Panc1 (cell line): ENCODE results near the gene EPN1. TPM values are rescaled to one million over a fixed set of nuclear protein-coding genes. Genes with fewer than 3 reads are reported as not detected.

Experiments used
- ATAC-seq: fragments of 200-7000 bp; cut with Tn5 transposase; 2 replicates; pipeline ENCODE4 v1.9.1; 2020; ENCODE audit warnings: mild to moderate bottlenecking, moderate library complexity
- BruUV-seq: library from RNA; stranded (reverse); fragments of 400-500 nt; replicated peaks from 2 replicates; lab custom pipeline; 2021; lab: Mats Ljungman, UMichigan
- CTCF ChIA-PET: fragments of 300-600 bp; sonication (Branson Sonifier 250); formaldehyde crosslinking; loops from one replicate; lab custom pipeline; 2022; ENCODE audit warnings: antibody characterized with exemption; lab: Charles Lee
- POLR2A ChIA-PET: fragments of 300-600 bp; sonication (Branson Sonifier 250); formaldehyde crosslinking; loops from one replicate; lab custom pipeline; 2022; ENCODE audit warnings: antibody characterized with exemption; lab: Charles Lee
- DNase-seq: peaks from one replicate; pipeline ENCODE4 v3.0.0-alpha.2; 2010; ENCODE audit warnings: low read depth, low spot score
- H3K27ac ChIP-seq: 2 replicates; pipeline ENCODE4 v1.5.1; 2011; ENCODE audit warnings: mild to moderate bottlenecking, low read length, inconsistent platforms
- H3K27me3 ChIP-seq: fragments of 200-500 bp; sonication (Bioruptor generic); 2 replicates; pipeline ENCODE4 v1.6.0; 2014; ENCODE audit warnings: low read length, inconsistent platforms; ENCODE audit not compliant: control insufficient read depth, insufficient read depth
- H3K36me3 ChIP-seq: fragments of 200-500 bp; sonication (Bioruptor generic); 2 replicates; pipeline ENCODE4 v1.5.1; 2014; ENCODE audit warnings: inconsistent platforms, mild to moderate bottlenecking, low read length, moderate library complexity; ENCODE audit not compliant: control insufficient read depth, insufficient read depth
- H3K4me1 ChIP-seq: 2 replicates; pipeline ENCODE4 v1.5.1; 2011; ENCODE audit warnings: inconsistent platforms, mild to moderate bottlenecking, low read length, moderate library complexity; ENCODE audit not compliant: control insufficient read depth, insufficient read depth
- H3K4me3 ChIP-seq, 2 experiments: 2 replicates each; pipeline ENCODE4 v1.5.1; 2011 to 2012; ENCODE audit warnings: low read depth in 2 of 2, low read length in 2 of 2, mild to moderate bottlenecking in 2 of 2, inconsistent platforms in 1 of 2, moderate library complexity in 1 of 2
- H3K9me3 ChIP-seq: fragments of 200-500 bp; sonication (Bioruptor generic); 2 replicates; pipeline ENCODE4 v1.5.1; 2014; ENCODE audit warnings: low read depth, mild to moderate bottlenecking, inconsistent platforms, low read length, moderate library complexity; ENCODE audit not compliant: control insufficient read depth, insufficient read depth
- POLR2AphosphoS5 ChIP-seq: IDR thresholded peaks from 2 replicates; pipeline ENCODE4 v1.6.1; 2012; ENCODE audit warnings: mild to moderate bottlenecking, low read depth, low read length, moderate library complexity
- SIN3A ChIP-seq: IDR thresholded peaks from 2 replicates; pipeline ENCODE4 v1.6.1; 2012; ENCODE audit warnings: low read depth, mild to moderate bottlenecking, low read length, moderate library complexity, borderline replicate concordance; ENCODE audit not compliant: insufficient read depth
- TCF7L2 ChIP-seq: IDR thresholded peaks from 2 replicates; pipeline ENCODE4 v1.6.1; 2011; ENCODE audit warnings: mild to moderate bottlenecking, low read depth, low read length, inconsistent platforms
- in situ Hi-C: cut with HindIII; loops from 2 replicates; pipeline ENCODE4 v1.10.0; 2016; ENCODE audit warnings: low sequenced_read_pairs, low pct_unique_long_range_greater_than_20kb
- intact Hi-C: fragments of 100-400 bp; cut with micrococcal nuclease; formaldehyde crosslinking; loops from one replicate; pipeline ENCODE4 v1.10.0; 2022; ENCODE audit not compliant: unreplicated experiment
- total RNA-seq: library from RNA; stranded (reverse); gene quantifications from one replicate; pipeline ENCODE4 v1.2.1, GENCODE V29; 2021; ENCODE audit not compliant: unreplicated experiment
- TF ChIP-seq, protein P1 (sequence below): fragments of 450-650 bp; IDR thresholded peaks from 2 replicates; pipeline ENCODE4 v1.5.1; 2017; ENCODE audit warnings: mild to moderate bottlenecking
- TF ChIP-seq, protein P2 (sequence below), 2 experiments: IDR thresholded peaks; 2 replicates each; pipeline ENCODE4 v1.6.1; 2011 to 2012; ENCODE audit warnings: low read depth in 2 of 2, control low read depth in 1 of 2, low read length in 1 of 2, mild to moderate bottlenecking in 1 of 2, moderate library complexity in 1 of 2; ENCODE audit not compliant: insufficient read depth in 1 of 2

EPN1 gene
- total RNA-seq, 1 experiment from 2014 or later = 361 TPM

DNA sequence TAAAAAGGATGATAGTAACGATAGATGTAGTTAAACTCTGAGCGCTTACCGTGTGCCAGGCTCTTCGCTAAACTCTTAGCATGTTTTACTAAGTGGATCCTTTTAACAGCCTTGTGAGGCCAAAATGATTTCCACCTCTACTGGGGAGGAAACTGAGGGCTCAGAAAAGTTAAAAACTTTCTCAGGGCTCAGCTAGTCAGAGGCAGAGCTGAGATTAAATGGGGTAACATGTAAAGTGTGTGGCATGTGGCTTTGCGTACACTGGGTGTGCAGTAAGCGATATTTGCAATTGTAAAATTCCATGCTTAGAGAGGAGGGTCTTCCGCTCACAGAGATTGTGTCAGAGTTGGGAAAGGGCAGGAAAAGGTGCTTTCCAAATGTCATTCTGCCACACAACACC lies 18.5 kb upstream of the EPN1 start:
- Histone ChIP-seq H3K4me1 (peaks cover 36% of the 10 kb centered on the region), H3K27me3 (no peaks in the 10 kb centered on the region), H3K4me3 (peak overlapping the region; percentile 72 to 85), H3K36me3 (peaks cover 23% of the 10 kb centered on the region), H3K27ac (peak overlapping the region; percentile 99), H3K9me3 (no peaks in the 10 kb centered on the region)
- in situ Hi-C loops = no loop called here
- DNase-seq (no peak), ATAC-seq (no peak)
- CTCF ChIA-PET = interaction anchor here (0.6 kb wide), 1 partner anchor 12 kb away, joined by 10 read pairs; no protein-coding TSS in a partner anchor
- BruUV-seq = no TSS peak
- intact Hi-C loops = no loop called here
- TF ChIP-seq, protein P1, sequence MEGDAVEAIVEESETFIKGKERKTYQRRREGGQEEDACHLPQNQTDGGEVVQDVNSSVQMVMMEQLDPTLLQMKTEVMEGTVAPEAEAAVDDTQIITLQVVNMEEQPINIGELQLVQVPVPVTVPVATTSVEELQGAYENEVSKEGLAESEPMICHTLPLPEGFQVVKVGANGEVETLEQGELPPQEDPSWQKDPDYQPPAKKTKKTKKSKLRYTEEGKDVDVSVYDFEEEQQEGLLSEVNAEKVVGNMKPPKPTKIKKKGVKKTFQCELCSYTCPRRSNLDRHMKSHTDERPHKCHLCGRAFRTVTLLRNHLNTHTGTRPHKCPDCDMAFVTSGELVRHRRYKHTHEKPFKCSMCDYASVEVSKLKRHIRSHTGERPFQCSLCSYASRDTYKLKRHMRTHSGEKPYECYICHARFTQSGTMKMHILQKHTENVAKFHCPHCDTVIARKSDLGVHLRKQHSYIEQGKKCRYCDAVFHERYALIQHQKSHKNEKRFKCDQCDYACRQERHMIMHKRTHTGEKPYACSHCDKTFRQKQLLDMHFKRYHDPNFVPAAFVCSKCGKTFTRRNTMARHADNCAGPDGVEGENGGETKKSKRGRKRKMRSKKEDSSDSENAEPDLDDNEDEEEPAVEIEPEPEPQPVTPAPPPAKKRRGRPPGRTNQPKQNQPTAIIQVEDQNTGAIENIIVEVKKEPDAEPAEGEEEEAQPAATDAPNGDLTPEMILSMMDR = no peak
- TF ChIP-seq, protein P2, sequence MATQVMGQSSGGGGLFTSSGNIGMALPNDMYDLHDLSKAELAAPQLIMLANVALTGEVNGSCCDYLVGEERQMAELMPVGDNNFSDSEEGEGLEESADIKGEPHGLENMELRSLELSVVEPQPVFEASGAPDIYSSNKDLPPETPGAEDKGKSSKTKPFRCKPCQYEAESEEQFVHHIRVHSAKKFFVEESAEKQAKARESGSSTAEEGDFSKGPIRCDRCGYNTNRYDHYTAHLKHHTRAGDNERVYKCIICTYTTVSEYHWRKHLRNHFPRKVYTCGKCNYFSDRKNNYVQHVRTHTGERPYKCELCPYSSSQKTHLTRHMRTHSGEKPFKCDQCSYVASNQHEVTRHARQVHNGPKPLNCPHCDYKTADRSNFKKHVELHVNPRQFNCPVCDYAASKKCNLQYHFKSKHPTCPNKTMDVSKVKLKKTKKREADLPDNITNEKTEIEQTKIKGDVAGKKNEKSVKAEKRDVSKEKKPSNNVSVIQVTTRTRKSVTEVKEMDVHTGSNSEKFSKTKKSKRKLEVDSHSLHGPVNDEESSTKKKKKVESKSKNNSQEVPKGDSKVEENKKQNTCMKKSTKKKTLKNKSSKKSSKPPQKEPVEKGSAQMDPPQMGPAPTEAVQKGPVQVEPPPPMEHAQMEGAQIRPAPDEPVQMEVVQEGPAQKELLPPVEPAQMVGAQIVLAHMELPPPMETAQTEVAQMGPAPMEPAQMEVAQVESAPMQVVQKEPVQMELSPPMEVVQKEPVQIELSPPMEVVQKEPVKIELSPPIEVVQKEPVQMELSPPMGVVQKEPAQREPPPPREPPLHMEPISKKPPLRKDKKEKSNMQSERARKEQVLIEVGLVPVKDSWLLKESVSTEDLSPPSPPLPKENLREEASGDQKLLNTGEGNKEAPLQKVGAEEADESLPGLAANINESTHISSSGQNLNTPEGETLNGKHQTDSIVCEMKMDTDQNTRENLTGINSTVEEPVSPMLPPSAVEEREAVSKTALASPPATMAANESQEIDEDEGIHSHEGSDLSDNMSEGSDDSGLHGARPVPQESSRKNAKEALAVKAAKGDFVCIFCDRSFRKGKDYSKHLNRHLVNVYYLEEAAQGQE (IDR thresholded peaks at IDR 0.05; ENCODE audit: insufficient read depth in 1 of 2, low read depth in 2 of 2, low read length in 1 of 2) = no peak
- no peak for TF ChIP-seq POLR2AphosphoS5
- TF ChIP-seq SIN3A = no peak
- no peak for TF ChIP-seq TCF7L2
- POLR2A ChIA-PET = interaction anchor here (0.7 to 0.8 kb wide), 2 partner anchors 11 to 13 kb away, joined by 3 to 4 read pairs; no protein-coding TSS in a partner anchor

DNA sequence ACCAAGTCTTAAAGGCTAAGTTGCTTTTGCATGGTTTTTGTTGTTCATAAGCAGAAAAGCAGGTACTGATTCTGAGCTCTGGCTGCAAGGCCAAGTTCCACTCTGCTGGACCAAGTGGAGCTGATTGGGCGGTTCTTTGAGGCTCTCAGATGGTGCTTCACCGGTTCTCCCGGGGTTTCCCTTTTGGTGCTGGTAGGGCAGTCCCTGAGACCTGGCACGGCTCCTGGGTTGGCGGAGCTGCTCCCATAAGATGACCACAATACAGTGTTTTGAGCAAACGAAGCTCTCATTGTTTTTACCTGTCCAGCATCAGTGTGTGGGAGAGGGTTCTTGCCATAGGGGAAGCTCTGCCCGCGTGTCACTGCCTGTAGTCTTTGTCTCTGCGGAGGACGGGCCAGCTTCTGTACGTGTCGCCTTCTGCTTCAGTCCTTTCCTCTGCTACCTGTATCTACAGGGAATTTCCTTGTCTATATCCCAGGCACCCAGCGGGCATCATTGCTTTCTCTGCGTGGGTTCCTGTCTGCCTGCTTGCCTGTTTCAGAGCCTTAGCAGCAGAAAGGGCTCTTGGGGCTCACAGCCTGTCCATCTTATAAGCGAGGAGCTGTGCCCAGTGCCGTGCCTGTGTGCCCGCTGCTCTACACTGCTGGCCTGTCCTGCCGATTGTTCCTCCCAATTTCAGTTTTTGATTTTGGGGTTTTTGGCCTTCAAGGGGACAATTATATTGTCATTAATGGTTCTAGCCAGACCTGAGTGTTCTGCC lies 17.9 kb upstream of the EPN1 start:
- Histone ChIP-seq H3K27ac (peak overlapping the region; percentile 99), H3K9me3 (no peaks in the 10 kb centered on the region), H3K4me3 (peak overlapping the region; percentile 72 to 85), H3K36me3 (peaks cover 28% of the 10 kb centered on the region), H3K27me3 (no peaks in the 10 kb centered on the region), H3K4me1 (peaks cover 36% of the 10 kb centered on the region)
- BruUV-seq = no TSS peak
- ChIA-PET POLR2A (interaction anchor here (0.7 to 0.8 kb wide), 2 partner anchors 10 to 13 kb away, joined by 3 to 4 read pairs; no protein-coding TSS in a partner anchor), CTCF (interaction anchor here (0.6 to 1.1 kb wide), 4 partner anchors 10 to 15 kb away, joined by 4 to 10 read pairs (median 6); no protein-coding TSS in a partner anchor)
- DNase-seq (no peak), ATAC-seq (no peak)
- TF ChIP-seq SIN3A (0 out of 2 replicates have a peak, but pooled peaks have one; percentile 26), TCF7L2 (no peak), POLR2AphosphoS5 (peak; percentile 43; the same call in 1 of the 2 replicates)
- TF ChIP-seq, protein P2 (IDR thresholded peaks at IDR 0.05; ENCODE audit: insufficient read depth in 1 of 2, low read depth in 2 of 2, low read length in 1 of 2) = no peak
- TF ChIP-seq, protein P1 = no peak
- intact Hi-C loops (no loop called here), in situ Hi-C loops (no loop called here)
